ENCODE results near the gene RAB4A.

Gene RAB4A

DNA sequence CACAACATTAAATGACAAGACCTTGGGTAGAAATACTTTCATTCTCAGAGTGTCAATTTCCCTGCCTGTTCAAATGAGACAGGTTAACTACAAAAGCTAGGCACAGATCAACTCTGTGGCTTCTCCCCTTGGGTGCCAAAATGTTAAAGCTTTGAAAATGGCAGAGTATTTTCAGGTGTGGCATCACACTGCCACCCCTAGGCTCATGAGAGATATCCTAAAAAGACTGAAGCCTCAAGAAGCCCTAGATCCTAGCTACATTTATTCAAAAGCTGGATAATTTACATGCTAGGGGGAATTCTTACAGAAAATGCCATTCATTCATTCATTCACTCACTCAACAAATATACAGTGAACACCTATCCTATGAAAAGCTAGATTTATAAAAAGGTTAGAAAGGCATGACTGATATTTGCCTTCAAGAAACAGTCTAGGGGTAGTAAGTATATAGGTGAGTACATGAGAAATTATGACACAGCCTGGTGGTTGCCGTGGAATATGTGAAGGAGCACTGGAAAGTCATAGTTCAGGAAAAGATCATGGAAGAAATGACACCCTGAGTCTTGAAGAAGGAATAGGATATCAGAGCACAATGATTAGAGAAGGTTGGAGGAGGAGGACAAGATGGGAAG lies 15.9 kb upstream of the RAB4A start:
- H3K27ac Mint-ChIP-seq, result no peak overlapping the region
- no peak overlapping the region for H3K4me3 Mint-ChIP-seq
- H3K36me3 Mint-ChIP-seq, result no peaks in the 10 kb centered on the region
- H3K4me1 Mint-ChIP-seq, result peaks cover 16% of the 10 kb centered on the region
- ATAC-seq, result no peak
- peaks cover 10% of the 10 kb centered on the region for H3K27me3 Mint-ChIP-seq
- no peaks in the 10 kb centered on the region for H3K9me3 Mint-ChIP-seq

DNA sequence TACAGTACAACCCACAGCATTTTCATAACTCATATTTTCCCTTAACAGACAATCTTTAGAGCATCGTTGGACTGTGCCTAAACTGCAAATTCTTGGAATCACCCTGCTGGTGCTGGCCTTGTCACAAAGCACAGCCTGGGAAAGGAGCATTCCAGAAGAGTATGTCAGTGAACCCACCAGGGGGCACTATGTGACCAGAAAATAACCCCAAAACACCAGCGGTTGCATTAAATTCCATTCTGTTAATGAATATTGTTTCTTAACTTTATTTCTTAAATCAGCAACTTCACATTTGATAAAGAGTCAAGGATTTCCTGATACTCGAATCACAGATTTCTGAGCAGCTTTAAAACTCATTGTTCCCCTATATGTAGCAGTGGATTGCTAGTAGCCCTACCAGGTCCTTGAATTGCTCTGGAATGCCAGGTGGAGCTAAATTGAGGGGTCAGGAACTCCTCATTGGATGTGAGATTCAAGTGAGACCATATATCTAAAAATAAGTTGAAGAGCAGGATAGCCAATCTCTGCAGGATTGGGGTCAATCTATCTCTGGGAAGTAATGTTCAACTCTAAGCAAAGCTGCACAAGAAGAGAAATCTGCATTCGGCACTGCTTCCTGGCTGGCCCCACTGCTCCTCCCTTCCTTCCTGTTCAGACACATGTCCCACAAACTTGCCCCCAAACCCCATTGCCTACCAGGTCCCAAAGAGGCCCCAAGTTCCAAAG lies 12.7 kb upstream of the RAB4A start:
- no peaks in the 10 kb centered on the region for H3K36me3 Mint-ChIP-seq
- peak; percentile 66 for ATAC-seq
- H3K9me3 Mint-ChIP-seq, result no peaks in the 10 kb centered on the region
- peaks cover 11% of the 10 kb centered on the region for H3K4me1 Mint-ChIP-seq
- H3K27me3 Mint-ChIP-seq, result peaks cover 10% of the 10 kb centered on the region
- H3K4me3 Mint-ChIP-seq, result no peak overlapping the region
- peak overlapping the region; percentile 58 for H3K27ac Mint-ChIP-seq

DNA sequence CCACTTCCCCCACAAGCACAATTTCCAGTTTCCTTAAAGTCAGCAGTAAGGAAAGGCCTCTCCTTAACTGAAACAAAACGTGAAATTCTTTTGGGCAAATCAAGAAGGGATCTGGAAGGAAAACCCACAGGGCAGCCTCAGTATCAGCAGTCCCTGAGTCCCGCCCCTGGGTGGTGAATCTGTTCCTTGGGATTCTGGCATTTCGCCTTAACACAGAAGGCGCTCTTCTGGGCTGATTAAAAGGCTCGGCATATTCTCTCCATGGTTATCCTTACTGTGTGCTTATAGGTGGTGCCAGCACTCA lies 12.2 kb upstream of the RAB4A start:
- H3K36me3 Mint-ChIP-seq, result no peaks in the 10 kb centered on the region
- no peak overlapping the region for H3K4me3 Mint-ChIP-seq
- ATAC-seq, result no peak
- H3K27ac Mint-ChIP-seq, result peak overlapping the region; percentile 58
- peaks cover 6% of the 10 kb centered on the region for H3K4me1 Mint-ChIP-seq
- H3K9me3 Mint-ChIP-seq, result no peaks in the 10 kb centered on the region
- H3K27me3 Mint-ChIP-seq, result peaks cover 10% of the 10 kb centered on the region

DNA sequence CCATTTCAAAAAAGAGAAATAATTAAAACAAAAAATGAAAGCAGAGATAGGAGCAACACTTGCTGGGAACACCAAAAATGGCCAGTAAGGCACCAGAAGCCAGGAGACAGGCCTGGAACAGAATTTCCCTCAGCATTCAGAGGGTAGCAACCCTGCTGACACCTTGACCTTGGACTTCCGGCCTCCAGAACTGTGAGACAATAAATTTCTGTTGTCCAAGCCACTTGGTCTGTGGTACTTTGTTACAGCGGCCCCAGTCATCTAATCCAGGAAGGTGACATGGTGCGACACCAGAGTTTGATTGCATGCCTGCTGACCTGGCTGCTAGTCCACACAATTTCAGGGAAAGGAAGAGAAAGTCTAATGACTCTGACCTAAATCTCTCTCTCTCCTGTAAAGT lies 10.6 kb upstream of the RAB4A start:
- no peak for ATAC-seq
- Mint-ChIP-seq H3K4me3 (no peak overlapping the region), H3K27ac (no peak overlapping the region), H3K27me3 (peaks cover 10% of the 10 kb centered on the region), H3K9me3 (no peaks in the 10 kb centered on the region), H3K4me1 (peaks cover 6% of the 10 kb centered on the region), H3K36me3 (no peaks in the 10 kb centered on the region)

DNA sequence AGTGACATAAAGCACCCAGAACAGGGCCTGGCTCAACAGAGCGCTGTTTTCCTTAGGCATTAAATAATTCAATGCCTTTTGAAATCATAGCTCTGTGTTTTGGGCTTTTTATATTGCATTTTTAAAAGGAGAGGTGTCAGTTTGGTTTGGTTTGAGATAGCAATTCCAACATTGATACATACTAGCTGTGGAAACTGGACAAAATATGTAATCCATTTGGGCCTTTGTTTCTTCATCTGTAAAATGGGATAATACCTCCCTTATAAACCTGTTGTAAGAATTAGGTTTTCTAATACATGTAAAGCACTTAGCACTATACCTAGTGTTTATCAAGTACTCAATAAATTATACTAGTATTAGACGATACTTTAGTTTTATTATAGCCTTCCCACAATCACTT lies 8.7 kb upstream of the RAB4A start:
- ATAC-seq, result no peak
- no peak overlapping the region for H3K27ac Mint-ChIP-seq
- no peaks in the 10 kb centered on the region for H3K36me3 Mint-ChIP-seq
- H3K4me1 Mint-ChIP-seq, result peaks cover 11% of the 10 kb centered on the region
- H3K27me3 Mint-ChIP-seq, result peaks cover 7% of the 10 kb centered on the region
- peaks cover 3% of the 10 kb centered on the region for H3K9me3 Mint-ChIP-seq
- no peak overlapping the region for H3K4me3 Mint-ChIP-seq

DNA sequence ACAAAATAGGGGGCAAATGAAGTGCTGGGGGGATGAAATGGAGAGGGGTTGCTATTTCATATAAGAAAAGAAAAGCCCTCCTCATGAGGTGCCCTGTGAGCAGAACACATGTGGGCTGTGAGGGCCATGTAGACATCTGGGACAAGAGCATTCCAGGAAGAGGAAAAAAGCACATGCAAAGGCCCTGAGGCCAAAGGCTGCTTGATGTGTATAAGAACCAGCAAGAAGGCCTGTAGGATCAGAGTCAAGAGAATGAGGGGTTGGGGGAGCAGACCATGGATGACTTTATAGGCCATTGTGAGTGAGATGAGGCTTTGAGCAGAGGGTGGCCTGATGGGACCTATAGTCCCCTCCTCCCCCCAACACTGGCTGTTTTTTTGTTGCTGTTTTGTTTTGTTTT lies 7.7 kb upstream of the RAB4A start:
- peaks cover 9% of the 10 kb centered on the region for H3K4me1 Mint-ChIP-seq
- peaks cover 3% of the 10 kb centered on the region for H3K9me3 Mint-ChIP-seq
- no peaks in the 10 kb centered on the region for H3K36me3 Mint-ChIP-seq
- H3K27me3 Mint-ChIP-seq, result no peaks in the 10 kb centered on the region
- no peak overlapping the region for H3K27ac Mint-ChIP-seq
- no peak for ATAC-seq
- no peak overlapping the region for H3K4me3 Mint-ChIP-seq

DNA sequence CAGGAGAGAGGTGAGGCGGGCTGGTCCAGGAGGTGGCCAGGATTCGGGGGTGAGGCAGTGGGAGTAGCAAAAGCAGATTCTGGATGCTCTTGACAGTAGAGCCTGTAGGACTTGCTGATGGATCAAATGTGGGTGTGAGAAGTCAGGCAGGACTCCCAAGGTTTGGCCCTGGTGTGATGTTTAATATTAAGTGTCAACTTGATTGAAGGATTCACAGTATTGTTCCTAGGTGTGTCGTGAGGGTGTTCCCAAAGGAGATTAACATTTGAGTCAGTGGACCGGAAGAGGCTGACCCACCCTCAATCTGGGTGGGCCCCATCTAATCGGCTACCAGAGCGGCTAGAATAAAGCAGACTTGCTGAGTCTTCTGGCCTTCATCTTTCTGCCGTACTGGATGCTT lies 6.8 kb upstream of the RAB4A start:
- Mint-ChIP-seq H3K4me1 (peaks cover 5% of the 10 kb centered on the region), H3K27ac (peak overlapping the region; percentile 53), H3K27me3 (no peaks in the 10 kb centered on the region), H3K4me3 (no peak overlapping the region), H3K9me3 (peaks cover 3% of the 10 kb centered on the region), H3K36me3 (no peaks in the 10 kb centered on the region)
- no peak for ATAC-seq

DNA sequence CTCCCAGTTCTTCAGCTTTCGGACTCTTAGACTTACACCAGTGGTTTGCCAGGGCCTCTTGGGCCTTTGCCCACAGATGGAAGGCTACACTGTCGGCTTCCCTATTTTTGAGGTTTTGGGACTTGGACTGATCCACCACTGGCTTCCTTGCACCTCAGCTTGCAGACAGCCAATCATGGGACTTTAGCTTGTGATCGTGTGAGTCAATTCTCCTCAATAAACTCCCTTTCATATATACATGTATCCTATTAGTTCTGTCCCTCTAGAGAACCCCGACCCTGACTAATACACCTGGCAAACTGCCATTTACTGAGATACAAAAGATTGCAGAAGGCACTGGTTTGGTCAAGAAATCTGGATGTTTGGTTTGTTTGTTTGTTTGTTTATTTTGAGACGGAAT lies 6.4 kb upstream of the RAB4A start:
- ATAC-seq, result no peak
- no peak overlapping the region for H3K4me3 Mint-ChIP-seq
- no peak overlapping the region for H3K27ac Mint-ChIP-seq
- H3K9me3 Mint-ChIP-seq, result peaks cover 3% of the 10 kb centered on the region
- no peaks in the 10 kb centered on the region for H3K36me3 Mint-ChIP-seq
- H3K27me3 Mint-ChIP-seq, result no peaks in the 10 kb centered on the region
- peaks cover 5% of the 10 kb centered on the region for H3K4me1 Mint-ChIP-seq

DNA sequence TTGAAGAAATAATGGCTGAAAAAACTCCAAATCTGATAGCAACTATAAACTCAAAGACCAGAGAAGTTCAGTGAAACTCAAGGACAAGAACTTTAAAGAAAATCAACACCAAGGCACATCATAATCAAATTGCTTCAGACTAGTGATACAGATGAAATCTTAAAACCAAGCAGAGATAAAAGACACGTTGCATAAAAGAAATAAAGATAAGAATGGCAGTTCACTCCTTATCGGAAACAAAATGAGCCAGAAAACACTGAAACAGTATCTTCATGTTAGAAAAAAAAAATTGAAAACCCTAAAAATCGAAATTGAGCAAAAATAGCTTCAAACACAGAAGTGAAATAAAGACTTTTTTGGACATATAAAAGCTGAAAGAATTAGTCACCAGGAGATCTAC lies 4.6 kb upstream of the RAB4A start:
- H3K9me3 Mint-ChIP-seq, result peaks cover 3% of the 10 kb centered on the region
- peaks cover 5% of the 10 kb centered on the region for H3K4me1 Mint-ChIP-seq
- H3K27ac Mint-ChIP-seq, result no peak overlapping the region

DNA sequence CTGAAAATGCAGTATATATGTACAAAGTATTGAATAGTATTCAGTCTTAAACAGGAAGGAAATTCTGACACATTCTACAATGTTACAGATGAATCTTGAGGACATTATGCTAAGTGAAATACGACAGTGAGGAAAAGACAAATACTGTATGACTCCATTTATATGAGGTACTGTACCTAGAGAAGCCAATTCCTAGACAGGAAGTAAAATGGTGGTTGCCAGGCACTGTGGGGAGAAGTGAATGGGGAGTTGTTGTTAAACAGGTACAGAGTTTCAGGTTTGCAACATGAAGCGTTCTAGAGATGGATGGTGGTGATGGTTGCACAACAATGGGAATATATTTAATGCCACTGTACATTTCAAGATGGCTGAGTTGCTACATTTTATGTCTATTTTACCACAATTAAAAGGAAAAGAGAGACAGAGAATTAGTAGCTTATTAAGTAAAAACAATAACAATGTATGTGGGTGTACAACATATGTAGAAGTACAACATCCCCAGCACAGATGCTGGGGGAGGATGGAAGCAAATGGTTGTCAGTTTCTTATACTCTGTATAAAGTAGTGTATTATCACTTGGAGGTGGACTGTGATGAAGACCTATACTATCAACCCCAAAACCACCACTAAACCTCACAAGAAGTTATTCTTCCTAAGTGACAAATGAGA lies 3.9 kb upstream of the RAB4A start:
- H3K27me3 Mint-ChIP-seq, result no peaks in the 10 kb centered on the region
- H3K27ac Mint-ChIP-seq, result no peak overlapping the region
- no peak for ATAC-seq
- no peak overlapping the region for H3K4me3 Mint-ChIP-seq
- peaks cover 11% of the 10 kb centered on the region for H3K4me1 Mint-ChIP-seq
- no peaks in the 10 kb centered on the region for H3K36me3 Mint-ChIP-seq
- peaks cover 3% of the 10 kb centered on the region for H3K9me3 Mint-ChIP-seq

More for the DNA sequence above, 4.6 kb upstream of the RAB4A start:
- Mint-ChIP-seq H3K4me3 (no peak overlapping the region), H3K27me3 (no peaks in the 10 kb centered on the region), H3K36me3 (no peaks in the 10 kb centered on the region)
- no peak for ATAC-seq

DNA sequence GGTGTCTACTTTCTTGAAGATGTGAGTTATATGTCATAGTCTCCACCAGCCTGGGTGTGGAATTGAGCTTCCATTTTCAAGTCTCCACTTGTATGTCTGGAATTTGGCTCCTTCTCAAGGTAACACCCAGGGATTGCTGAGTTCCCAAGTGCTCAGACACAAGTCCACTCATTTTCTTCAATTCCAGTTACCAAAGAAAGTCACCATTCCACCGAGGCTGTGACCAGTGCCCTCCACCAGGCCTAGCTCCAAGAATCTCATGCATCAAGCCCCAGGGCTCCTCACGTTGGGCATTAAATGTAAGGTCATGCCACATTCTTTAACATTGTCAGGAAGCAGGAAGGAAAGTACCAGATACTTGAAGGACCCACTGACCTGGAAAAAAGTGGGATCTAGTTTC lies 2.4 kb upstream of the RAB4A start:
- no peak overlapping the region for H3K27ac Mint-ChIP-seq
- H3K9me3 Mint-ChIP-seq, result peaks cover 3% of the 10 kb centered on the region
- no peaks in the 10 kb centered on the region for H3K27me3 Mint-ChIP-seq
- ATAC-seq, result no peak
- peaks cover 24% of the 10 kb centered on the region for H3K4me1 Mint-ChIP-seq
- no peak overlapping the region for H3K4me3 Mint-ChIP-seq
- peaks cover 5% of the 10 kb centered on the region for H3K36me3 Mint-ChIP-seq

DNA sequence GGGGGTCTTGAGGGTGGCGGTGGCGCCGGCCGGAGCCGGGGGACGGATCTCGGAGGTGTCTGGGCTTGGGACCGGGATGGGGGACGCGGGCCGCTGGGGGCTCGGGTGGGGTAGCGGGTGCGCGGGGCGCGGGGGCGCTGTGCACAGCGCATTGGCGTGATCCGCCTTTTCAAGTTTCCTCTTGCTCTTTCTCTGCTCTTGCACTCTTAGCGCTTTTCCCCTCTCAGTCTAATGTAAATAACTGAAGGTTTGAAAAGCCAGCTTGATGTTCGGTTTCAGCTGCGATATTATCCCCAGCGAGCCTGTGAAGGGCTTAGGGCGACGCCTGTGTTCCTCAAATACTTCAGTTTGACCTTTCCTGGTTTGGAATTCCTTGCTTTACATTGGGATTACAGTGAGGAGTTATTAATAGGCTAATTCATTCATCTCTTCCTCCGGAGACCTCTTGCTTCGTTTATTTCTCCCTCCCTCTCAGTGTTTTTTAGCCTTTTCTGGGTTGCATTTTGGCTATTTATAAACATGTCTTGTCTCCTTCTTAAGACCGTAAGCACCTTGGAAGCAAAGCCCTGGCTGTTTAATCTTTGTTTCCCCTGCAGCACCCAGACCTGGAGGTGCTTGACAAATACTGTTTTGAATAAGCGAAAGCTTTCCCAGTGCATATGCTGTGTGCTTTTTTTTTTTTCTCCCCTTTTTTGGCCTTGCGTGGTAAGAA lies 693 bp downstream of the RAB4A start:
- peak overlapping the region; percentile 77 for H3K27ac Mint-ChIP-seq
- ATAC-seq, result peak; percentile 85
- peaks cover 26% of the 10 kb centered on the region for H3K4me1 Mint-ChIP-seq
- peaks cover 5% of the 10 kb centered on the region for H3K36me3 Mint-ChIP-seq
- no peaks in the 10 kb centered on the region for H3K27me3 Mint-ChIP-seq
- peaks cover 3% of the 10 kb centered on the region for H3K9me3 Mint-ChIP-seq
- H3K4me3 Mint-ChIP-seq, result peak overlapping the region; percentile 80

DNA sequence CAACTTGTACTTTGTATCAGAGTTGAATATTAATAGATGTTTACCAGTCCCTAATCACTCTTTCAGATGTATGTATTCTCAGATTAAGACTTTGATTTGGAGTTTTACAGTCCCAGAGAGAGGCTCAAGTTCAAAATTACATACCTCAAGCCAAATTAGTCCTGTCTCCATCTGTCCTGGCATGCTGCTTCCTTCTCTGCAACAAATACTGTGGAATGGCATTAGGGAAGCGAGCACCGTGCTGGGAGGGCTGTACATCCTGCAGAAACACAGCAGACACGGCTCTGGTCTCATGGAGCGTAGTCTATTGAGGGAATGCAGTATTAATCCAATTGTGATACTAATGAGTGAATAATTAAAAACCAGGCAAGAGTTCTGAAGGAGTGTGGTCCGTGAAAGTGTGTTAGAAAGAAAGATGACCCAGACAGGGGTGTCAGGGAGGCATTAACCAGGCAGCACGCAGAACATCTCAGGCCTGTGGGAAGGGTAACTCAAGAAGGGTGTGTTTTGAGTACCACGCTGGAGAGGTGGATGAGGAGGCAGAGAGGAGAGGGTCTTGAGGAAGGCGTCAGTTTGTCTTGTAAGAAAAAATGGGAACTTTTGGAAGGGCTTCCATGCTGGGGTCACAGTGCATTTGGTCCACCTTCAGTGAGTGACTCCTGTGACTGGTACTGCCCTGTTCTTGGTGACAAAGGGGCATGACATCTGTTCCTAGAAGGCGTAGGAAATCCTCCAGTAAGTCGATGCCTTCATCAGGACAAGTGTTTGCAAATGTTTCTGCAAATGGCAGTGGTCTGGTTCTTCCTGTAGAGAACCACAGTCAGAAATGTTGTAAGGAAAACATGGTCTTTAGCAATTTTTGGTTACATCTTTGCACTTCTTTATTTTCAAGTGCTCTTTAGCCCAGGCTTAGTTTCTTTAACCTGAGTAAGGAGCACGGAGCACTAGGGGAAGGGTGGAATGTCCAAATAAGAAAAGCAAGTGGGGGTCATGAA lies 1.6 kb downstream of the RAB4A start:
- Mint-ChIP-seq H3K4me1 (peaks cover 26% of the 10 kb centered on the region), H3K4me3 (peak overlapping the region; percentile 80)

DNA sequence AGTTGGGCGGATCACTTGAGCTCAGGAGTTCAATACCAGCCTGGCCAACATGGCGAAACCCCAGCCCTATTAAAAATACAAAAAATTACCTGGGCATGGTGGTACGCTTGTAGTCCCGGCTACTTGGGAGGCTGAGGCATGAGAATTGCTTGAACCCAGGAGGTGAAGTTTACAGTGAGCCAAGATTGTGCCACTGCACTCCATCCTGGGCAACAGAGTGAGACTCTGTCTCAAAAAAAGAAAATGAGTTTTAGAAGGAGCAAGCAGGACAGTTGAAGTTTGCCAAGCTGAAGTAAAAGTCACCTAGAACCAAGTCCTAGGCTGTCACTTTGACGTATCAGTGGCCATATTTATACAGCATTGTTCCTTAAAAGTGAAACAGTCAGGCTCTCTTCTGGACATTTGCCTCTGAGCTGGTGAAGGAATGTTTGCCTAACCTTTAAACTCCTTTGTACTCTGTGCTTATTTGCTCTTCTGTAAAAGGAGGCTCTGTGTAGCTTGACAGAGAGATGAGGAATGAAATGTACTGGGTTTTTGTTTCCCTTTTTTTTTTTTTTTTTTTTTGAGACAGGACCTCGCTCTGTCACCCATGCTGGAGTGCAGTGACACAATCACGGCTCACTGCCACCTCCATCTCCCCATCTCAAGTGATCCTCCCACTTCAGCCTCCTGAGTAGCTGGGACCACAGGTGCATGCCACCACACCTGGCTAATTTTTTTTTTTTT lies 2.8 kb downstream of the RAB4A start:
- Mint-ChIP-seq H3K4me3 (no peak overlapping the region), H3K9me3 (no peaks in the 10 kb centered on the region), H3K27ac (no peak overlapping the region), H3K27me3 (no peaks in the 10 kb centered on the region), H3K36me3 (peaks cover 5% of the 10 kb centered on the region), H3K4me1 (peaks cover 26% of the 10 kb centered on the region)
- ATAC-seq, result no peak

More for the DNA sequence above, 1.6 kb downstream of the RAB4A start:
- Mint-ChIP-seq H3K27ac (peak overlapping the region; percentile 77), H3K27me3 (no peaks in the 10 kb centered on the region), H3K9me3 (no peaks in the 10 kb centered on the region), H3K36me3 (peaks cover 5% of the 10 kb centered on the region)
- no peak for ATAC-seq

Measured in stimulated activated memory B cell treated with anti-CD40 and anti-IgM and Interleukin-4, amounts not matched to agents 10 μg/mL and 1 μg/mL and 100 μg/mL, for 72 hours (primary cell).